Activated T-cell treated with anti-CD3 and anti-CD28 coated beads for 4 hours (primary cell): ENCODE data around the gene CYP3A4.
"Not testable (repeated sequence)": the region's sequence is repeated elsewhere in the genome, so short reads cannot be mapped to it uniquely, and the experiment has no call there.

ENCODE experiments used
- DNase-seq: peaks from one replicate; pipeline ENCODE4 v3.0.0-alpha.2; 2020

Gene CYP3A4

DNA sequence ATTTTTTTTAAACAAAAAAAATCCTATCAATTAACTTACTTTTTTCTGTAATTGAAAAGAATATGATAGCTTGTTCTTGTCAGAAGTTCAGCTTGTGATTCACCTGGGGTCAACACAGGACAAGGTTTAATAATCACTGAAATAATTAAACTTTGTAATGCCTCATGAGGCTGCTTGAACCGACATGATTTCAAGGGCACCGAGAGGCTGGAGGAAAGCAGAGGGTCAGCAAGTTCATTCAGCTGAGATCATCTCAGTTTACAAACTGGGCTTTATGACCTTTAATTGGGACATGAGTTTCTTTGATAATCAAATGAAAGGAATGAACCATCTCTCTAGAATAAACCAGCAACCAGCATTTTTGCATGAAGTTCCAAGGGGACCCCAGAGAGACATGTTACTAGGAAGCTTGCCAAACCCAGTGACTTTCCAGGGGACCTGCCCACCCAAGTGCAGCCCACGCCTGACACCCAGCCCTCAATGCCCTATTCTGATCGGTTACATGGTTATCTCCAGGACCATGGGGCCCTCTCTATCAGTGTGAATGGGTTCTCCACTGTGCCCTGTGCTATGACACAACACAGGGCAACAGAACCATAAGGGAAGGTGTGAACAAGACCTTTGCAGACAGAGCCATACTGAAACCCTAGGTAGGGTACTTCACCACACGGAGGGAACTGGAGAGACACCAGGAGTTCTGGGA is 7.8 kb upstream of the CYP3A4 start:
- no peak for DNase-seq

GRCh38 chr7:99791021-99791420 is 7.0 kb upstream of the CYP3A4 start:
- DNase-seq, result no peak

DNA sequence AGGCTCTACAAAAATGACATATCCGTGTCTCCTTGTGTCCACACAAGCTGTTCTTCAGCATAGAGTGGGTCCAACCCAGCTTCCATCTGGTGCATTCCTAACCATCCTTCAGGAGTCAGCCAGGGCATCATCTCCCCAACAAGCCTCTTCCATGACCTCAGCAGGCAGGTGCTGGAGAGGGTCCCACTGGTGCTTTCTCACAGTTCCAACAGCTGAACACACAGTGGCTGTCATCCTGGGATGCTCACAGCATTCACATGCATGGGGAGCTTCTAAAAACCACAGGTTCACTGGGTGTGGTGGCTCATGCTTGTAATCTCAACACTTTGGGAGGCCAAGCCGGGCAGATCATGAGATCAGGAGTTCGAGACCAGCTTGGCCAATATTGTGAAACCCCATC is 6.4 kb upstream of the CYP3A4 start:
- no peak for DNase-seq

DNA sequence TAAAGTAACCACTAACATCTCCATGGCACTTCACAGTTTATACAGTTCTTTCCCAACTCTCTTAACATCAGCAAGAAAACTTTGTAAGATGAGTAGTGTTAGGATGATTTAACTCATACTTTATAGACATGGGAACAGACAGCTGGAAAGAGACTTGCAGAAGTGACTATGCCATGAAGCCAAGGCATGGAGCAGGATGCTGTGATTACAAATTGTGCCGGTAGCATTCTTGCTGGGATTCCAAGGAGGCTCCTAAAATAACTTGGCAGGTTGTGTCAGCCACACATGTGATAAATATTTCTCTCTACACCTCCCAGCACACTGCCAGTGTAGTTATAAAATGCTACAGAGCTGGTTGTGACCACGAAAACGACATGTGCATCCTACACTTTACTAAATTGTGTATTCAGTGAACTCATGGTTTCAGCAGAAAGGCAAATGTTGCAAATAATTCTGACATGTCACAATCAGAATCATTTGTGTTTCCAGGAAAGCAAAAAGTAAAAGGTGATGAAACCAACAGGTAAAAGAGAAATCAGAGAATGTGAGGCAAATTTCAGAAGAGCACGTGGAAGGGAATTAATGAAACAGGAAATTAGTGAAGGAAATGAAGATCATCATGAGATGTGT is 5.6 kb upstream of the CYP3A4 start:
- DNase-seq, result no peak

DNA sequence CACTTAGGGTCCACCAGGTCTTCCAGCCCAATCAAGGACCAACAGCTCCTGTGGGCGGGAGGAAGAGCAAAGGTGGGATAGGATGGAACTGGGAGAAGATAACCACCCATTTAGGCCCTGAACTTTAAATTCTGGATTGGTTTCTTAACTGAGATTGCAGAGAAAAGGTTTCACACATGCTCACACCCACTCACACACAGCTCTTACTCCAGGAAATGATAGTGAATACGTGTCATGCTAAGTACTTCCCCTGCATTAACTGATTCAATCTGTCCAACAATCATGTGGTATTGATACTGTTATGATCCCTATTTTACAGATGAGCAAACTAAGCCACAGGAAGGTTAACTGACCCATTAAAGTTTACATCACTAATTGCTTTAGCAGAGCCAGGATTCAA is 4.6 kb upstream of the CYP3A4 start:
- DNase-seq, result no peak

DNA sequence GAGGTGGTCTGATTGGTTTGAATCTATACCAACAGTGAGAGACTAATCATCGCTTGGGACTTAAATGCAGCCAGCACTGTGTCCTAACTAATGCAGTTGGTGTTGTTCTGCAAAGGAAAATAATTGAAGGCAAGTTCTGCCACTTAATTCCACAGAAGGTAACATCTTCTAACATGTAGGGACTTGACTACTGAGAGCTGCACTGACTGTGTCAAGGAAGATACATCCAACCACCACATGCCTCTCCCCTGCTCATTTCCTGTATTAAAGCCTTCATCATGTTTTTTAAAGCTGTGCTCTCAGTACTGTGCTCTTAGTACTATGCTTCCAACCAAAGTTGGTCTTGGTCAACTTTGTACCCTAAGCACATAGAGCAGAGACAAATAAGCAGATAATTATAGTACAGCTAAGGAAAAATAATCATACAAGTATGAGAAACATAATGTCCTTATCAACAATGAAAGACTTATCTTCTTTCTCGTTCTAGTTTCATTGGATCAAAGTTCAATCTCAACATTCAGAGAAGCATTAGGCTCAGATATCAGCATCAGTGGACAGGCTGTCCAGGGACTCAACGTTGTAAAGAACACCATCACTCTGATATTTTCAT is 2.8 kb upstream of the CYP3A4 start:
- no peak for DNase-seq

DNA sequence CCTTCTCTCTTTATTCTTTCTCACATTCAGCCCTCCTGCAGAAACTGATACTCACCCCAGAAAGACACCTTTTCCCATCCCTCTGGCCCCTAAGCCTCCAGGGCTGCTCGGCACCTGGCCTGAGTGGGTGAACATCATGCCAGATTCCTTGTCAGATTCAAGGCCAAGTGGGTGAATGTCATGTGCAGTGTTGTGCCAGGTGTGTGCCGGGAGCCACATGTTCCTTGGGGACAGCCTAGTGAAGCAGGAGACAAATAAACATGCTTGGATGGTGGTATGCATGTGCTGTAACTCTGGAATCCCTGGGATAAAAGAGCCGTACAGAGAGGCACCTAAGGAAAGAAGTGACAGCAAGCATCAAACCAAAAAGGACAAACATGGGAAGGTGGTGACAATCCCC is 1.7 kb upstream of the CYP3A4 start:
- DNase-seq, result not testable (repeated sequence)

DNA sequence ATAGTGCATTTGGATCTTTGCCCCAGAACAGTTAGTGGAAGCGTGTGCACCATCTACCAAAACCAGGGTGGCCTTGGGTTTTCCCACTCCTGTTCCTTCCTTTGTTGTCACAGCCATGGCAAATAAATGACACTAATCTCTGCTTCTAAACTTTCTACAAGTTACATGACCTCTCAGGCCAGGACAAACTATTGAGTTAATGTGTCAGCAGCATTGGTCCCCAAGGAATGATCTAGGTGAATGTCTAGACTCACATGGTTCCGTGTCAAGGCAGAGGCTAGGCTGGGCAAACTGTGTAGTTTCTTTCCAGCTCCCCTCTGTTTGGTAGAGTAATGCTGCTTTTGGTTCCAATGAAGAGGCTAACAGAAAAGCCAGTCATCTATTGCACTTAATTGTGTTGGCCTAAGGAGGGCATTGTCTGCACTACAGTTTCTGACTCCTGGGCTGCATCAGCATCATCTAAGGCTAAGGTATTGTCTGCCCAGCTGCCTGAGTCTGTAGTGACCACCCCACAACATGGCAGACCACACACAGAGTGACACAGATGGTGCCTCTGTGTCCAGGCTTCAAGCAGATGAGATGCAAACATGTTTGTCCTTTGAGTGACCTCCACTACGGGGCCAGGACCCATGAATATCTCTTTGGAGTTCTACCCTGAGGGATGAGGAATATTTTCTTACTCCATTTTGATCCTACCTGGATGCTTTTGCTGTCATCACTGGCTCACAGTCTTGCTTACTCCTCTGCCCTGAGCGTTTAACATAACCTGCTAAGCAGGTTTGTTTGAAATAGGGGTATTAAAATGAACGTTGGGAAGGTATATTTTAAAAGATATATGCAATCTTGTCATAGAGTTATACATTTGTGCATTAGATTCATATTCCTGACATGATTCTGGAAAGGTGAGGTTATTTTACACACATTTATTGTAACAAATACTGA is 1.7 kb downstream of the CYP3A4 start:
- no peak for DNase-seq

GRCh38 chr7:99780588-99780987 is 3.4 kb downstream of the CYP3A4 start:
- DNase-seq, result no peak

GRCh38 chr7:99779949-99780348 is 4.0 kb downstream of the CYP3A4 start:
- no peak for DNase-seq

- DNase-seq, result no peak
Observed at GRCh38 chr7:99778880-99779279, 5.1 kb downstream of the CYP3A4 start.

DNA sequence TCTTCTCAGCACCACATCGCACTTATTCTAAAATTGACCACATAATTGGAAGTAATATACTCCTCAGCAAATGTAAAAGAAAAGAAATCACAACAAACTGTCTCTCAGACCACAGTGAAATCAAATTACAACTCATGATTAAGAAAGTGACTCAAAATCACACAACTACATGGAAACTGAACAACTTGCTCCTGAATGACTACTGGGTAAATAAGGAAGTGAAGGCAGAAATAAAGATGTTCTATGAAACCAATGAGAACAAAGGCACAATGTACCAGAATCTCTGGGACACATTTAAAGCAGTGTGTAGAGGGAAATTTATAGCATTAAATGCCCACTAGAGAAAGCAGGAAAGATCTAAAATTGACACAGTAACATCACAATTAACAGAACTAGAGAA is 10.6 kb downstream of the CYP3A4 start:
- DNase-seq, result not testable (repeated sequence)

- no peak for DNase-seq
Observed at GRCh38 chr7:99772565-99772964, 11.4 kb downstream of the CYP3A4 start.

- DNase-seq, result not testable (repeated sequence)
Observed at GRCh38 chr7:99769494-99769893, 14.5 kb downstream of the CYP3A4 start.

DNA sequence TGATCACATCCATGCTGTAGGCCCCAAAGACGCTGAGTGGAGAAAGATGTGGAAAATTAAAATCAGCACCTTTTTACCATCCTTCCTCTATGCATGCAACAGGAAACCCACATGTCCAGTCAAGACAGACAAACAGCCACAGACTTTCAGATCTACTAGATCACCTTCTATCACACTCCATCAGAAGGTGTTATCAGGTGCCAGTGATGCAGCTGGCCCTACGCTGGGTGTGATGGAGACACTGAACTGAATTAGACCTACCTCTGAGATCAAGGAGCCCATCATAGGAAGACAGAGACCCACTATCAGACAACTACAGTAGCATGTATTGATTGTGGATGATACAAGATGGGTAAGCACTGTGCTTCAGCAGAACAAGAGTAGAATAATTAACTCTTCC is 15.5 kb downstream of the CYP3A4 start:
- no peak for DNase-seq

GRCh38 chr7:99767662-99768061 is 16.3 kb downstream of the CYP3A4 start:
- no peak for DNase-seq

GRCh38 chr7:99766484-99767099 is 17.4 kb downstream of the CYP3A4 start:
- DNase-seq, result no peak

DNA sequence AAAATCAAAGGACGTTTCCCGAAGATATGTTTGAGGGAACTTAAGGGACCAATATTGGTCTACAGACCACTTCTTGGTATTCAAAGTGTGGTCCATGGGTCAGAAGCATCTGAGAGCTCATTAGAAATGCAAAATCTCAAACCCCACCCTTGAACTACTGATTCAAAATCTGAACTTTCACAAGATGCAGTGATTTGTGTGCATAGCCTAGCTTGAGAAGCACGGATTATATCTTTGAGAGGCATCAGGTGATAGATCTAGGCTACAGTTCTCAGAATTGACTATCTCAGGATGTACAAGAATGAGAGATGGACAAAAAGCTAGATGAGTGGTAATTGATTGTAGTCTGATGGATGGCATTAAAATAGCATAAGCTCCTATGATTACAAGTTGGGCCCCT is 19.5 kb downstream of the CYP3A4 start:
- DNase-seq, result no peak

- DNase-seq, result no peak
Observed at GRCh38 chr7:99762680-99763327, 21.2 kb downstream of the CYP3A4 start.

- no peak for DNase-seq
Observed at GRCh38 chr7:99755085-99755484, 28.9 kb downstream of the CYP3A4 start.

DNA sequence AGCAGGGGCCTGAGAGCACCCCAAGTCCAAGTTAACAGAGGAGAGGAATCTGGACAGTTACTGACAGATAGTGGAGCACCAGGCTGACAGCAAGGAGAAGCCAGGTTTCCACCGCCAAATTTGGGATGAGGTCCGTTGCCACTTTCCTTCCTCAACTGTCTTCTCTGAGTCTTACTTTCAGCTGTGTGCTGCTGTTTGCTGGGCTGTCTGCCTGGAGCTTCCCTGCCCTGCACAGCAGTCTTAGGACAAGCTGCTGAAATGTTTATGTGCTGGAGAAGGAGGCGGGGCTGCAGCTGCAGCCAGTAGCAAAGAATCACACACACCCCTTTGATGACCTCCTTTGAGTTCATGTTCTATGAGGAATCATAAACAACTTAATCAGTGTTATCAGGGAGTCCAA is 31.6 kb downstream of the CYP3A4 start:
- no peak for DNase-seq

- DNase-seq, result not testable (repeated sequence)
Observed at GRCh38 chr7:99751322-99752052, 32.5 kb downstream of the CYP3A4 start.
